ENCODE data around the gene POLD4. TPM values are rescaled to one million over a fixed set of nuclear protein-coding genes. Genes with fewer than 3 reads are reported as not detected.

POLD4 gene
- total and polyA plus RNA-seq, 2 of the 13 experiments (the other 11 are each of a cell fraction or from before 2014, with no cell fraction given): 10.5 to 27.4 TPM

GRCh38 chr11:67354075-67355022 is 1.0 kb upstream of the POLD4 start (continued):
- TF ChIP-seq, protein P1, sequence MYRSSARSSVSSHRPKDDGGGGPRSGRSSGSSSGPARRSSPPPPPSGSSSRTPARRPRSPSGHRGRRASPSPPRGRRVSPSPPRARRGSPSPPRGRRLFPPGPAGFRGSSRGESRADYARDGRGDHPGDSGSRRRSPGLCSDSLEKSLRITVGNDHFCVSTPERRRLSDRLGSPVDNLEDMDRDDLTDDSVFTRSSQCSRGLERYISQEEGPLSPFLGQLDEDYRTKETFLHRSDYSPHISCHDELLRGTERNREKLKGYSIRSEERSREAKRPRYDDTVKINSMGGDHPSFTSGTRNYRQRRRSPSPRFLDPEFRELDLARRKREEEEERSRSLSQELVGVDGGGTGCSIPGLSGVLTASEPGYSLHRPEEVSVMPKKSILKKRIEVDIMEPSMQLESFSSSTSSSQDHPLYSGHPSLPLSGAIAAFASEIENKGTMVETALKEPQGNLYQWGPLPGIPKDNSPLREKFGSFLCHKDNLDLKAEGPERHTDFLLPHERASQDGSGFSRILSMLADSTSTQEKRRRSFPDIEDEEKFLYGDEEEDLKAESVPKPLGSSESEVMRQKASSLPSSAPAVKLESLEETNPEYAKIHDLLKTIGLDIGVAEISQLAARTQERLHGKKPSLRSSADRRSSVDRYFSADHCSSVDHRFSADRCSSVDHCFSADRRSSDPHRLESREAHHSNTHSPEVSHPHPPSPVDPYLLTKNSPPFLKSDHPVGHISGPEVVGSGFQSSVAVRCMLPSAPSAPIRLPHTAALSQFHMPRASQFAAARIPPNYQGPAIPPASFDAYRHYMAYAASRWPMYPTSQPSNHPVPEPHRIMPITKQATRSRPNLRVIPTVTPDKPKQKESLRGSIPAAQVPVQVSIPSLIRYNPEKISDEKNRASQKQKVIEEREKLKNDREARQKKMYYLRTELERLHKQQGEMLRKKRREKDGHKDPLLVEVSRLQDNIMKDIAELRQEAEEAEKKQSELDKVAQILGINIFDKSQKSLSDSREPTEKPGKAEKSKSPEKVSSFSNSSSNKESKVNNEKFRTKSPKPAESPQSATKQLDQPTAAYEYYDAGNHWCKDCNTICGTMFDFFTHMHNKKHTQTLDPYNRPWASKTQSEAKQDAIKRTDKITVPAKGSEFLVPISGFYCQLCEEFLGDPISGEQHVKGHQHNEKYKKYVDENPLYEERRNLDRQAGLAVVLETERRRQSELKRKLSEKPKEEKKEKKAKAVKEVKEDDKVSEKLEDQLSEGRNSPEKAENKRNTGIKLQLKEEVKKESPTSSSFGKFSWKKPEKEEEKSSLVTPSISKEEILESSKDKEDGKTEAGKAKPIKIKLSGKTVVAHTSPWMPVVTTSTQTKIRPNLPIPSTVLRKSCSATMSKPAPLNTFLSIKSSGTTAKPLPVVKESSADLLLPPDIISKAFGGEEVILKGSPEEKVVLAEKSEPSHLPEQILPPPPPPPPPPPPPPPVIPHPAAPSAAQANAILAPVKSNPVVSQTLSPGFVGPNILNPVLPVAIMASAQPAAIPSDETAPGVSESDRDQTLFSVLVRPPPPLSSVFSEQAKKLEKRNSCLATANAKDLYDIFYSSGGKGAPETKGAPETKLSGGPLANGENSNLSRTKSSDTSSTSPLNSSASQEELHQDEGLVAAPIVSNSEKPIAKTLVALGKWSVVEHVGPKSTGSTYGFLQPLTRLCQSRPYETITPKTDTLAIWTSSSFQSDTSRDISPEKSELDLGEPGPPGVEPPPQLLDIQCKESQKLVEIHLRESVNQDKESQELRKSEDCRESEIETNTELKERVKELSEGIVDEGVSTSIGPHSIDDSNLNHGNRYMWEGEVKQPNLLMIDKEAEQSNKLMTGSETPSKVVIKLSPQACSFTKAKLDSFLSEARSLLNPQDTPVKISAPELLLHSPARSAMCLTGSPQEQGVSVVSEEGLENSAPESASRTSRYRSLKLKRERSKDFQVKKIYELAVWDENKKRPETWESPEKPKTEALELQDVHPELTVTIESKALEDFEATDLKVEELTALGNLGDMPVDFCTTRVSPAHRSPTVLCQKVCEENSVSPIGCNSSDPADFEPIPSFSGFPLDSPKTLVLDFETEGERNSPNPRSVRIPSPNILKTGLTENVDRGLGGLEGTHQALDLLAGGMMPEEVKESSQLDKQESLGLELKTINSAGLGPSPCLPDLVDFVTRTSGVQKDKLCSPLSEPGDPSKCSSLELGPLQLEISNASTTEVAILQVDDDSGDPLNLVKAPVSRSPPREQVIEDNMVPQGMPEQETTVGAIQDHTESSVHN (CRISPR knock-in tag; IDR thresholded peaks at IDR 0.05): no peak
- TF ChIP-seq SP140L (CRISPR knock-in tag; IDR thresholded peaks at IDR 0.05; ENCODE audit: borderline replicate concordance) (no peak), ZNF343 (CRISPR knock-in tag; IDR thresholded peaks at IDR 0.05) (no peak), HNF4G (IDR thresholded peaks at IDR 0.05; ENCODE audit: borderline replicate concordance, low read depth, low read length) (peak; percentile 92), HNF4G (CRISPR knock-in tag; IDR thresholded peaks at IDR 0.05; ENCODE audit: borderline replicate concordance, low read depth) (peak; percentile 94), ZNF44 (CRISPR knock-in tag; IDR thresholded peaks at IDR 0.05) (no peak), LBX2 (CRISPR knock-in tag; IDR thresholded peaks at IDR 0.05; ENCODE audit: borderline replicate concordance) (peak; percentile 70; the same call in 1 of the 2 replicates), ZNF614 (CRISPR knock-in tag; IDR thresholded peaks at IDR 0.05; ENCODE audit: borderline replicate concordance) (peak; percentile 85; the same call in 1 of the 2 replicates), CERS6 (CRISPR knock-in tag; IDR thresholded peaks at IDR 0.05) (no peak)
- TF ChIP-seq, protein P2, sequence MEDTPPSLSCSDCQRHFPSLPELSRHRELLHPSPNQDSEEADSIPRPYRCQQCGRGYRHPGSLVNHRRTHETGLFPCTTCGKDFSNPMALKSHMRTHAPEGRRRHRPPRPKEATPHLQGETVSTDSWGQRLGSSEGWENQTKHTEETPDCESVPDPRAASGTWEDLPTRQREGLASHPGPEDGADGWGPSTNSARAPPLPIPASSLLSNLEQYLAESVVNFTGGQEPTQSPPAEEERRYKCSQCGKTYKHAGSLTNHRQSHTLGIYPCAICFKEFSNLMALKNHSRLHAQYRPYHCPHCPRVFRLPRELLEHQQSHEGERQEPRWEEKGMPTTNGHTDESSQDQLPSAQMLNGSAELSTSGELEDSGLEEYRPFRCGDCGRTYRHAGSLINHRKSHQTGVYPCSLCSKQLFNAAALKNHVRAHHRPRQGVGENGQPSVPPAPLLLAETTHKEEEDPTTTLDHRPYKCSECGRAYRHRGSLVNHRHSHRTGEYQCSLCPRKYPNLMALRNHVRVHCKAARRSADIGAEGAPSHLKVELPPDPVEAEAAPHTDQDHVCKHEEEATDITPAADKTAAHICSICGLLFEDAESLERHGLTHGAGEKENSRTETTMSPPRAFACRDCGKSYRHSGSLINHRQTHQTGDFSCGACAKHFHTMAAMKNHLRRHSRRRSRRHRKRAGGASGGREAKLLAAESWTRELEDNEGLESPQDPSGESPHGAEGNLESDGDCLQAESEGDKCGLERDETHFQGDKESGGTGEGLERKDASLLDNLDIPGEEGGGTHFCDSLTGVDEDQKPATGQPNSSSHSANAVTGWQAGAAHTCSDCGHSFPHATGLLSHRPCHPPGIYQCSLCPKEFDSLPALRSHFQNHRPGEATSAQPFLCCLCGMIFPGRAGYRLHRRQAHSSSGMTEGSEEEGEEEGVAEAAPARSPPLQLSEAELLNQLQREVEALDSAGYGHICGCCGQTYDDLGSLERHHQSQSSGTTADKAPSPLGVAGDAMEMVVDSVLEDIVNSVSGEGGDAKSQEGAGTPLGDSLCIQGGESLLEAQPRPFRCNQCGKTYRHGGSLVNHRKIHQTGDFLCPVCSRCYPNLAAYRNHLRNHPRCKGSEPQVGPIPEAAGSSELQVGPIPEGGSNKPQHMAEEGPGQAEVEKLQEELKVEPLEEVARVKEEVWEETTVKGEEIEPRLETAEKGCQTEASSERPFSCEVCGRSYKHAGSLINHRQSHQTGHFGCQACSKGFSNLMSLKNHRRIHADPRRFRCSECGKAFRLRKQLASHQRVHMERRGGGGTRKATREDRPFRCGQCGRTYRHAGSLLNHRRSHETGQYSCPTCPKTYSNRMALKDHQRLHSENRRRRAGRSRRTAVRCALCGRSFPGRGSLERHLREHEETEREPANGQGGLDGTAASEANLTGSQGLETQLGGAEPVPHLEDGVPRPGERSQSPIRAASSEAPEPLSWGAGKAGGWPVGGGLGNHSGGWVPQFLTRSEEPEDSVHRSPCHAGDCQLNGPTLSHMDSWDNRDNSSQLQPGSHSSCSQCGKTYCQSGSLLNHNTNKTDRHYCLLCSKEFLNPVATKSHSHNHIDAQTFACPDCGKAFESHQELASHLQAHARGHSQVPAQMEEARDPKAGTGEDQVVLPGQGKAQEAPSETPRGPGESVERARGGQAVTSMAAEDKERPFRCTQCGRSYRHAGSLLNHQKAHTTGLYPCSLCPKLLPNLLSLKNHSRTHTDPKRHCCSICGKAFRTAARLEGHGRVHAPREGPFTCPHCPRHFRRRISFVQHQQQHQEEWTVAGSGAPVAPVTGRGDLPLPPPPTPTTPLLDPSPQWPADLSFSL (CRISPR knock-in tag; IDR thresholded peaks at IDR 0.05): no peak
